Measurements from ENCODE around the gene COA6. TPM values are rescaled to one million over a fixed set of nuclear protein-coding genes. Genes with fewer than 3 reads are reported as not detected.
"Not testable (repeated sequence)": the region's sequence is repeated elsewhere in the genome, so short reads cannot be mapped to it uniquely, and the experiment has no call there.

The COA6 gene
- total RNA-seq, 1 donor from 2014 or later, result 40.1 TPM

DNA sequence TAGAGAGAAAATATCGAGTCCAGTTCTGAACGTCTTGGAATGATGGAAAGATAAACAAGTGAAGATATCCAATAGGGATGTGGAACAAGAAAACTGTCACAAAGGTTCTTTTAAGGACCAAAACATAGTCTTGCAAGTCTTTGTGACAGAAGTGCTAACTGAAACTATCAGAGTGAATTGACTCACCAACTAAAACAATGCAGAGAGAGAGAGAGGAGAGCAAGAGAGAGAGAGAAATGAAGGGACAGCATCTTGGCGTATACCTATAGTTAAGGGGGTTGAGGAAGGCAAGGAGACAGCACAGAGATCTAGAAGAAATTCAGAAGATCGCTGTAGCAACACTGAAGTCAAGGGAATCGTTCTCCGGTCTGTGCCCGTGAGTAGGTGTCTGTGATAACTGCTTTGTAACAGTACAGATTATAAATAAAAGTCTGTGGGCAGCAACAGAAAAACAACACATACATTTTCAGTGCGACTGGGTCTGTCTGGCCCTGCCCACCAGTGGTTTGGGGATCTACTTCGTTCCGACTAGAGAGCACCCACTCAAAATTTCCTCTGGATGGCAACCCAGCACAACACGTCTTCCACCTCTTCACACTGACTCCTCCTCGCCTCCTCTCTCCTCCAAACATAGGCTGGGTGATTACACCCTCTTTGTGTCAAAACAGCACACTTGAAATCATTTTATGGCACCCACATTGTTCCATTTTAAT is 4.8 kb upstream of the COA6 start:
- intact Hi-C loops (cut with micrococcal nuclease), result no loop called here

DNA sequence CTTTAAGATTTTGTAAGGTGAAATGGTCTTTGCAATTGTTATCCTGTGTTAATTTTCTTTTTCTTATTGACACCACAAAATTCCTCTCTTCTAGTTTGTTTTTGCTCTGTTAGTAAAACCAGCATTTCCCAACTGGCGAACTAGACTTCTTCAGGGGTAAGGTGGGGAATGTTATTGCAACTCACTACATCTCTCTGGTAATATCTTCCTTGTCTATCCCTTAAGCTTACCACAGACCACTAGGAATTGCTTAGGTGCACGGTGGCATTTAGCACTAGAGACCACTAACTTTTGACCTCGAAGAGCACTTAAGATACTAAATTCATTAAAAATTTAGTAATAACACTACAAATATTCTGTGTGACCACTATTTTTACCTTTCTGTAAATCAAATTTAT is 4.2 kb upstream of the COA6 start:
- intact Hi-C loops (cut with micrococcal nuclease), result no loop called here

DNA sequence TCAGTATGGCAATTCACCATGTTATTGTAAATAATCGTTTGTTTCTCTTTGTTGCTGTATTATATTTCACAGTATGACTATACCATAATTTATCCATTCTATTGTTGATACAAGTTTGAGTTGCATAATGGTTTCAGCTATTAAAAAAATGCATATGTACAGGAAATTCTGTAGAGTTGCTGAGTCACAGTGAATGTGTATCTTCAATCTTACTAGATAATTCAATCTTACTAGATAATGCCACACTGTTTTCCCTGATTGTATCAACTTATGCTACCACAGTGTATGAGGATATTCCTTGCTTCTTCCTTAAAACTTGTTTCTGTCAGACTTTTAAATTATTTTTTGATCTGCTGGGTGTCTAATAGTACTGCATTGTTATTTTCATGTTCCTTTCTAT is 3.5 kb upstream of the COA6 start:
- intact Hi-C loops (cut with micrococcal nuclease), result loop anchor here (5.0 to 10.0 kb wide), 5 partner anchors 243 to 1565 kb away; partner anchors contain the start of genes IRF2BP2, LYST, MAP10 and TBCE

DNA sequence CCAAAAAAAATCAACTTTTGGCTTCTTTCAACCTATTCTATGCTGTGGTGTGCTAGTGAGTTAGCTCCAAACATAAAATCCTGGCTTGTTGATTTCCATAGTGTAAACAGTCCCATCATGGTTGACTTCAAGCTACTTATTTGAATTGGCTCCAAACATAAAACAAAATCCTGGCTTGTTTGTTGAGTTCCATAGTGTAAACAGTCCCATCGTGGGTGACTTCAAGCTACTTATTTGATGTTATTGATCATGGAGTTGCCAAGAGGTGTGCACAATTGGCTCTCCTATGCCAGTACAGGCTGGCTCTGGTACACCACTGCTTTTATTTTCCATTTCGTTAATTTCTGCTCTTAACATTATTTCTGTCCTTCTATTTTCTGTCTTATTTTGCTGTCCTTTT is 1.8 kb upstream of the COA6 start:
- intact Hi-C loops (cut with micrococcal nuclease), result loop anchor here (5.0 to 10.0 kb wide), 5 partner anchors 241 to 1567 kb away; partner anchors contain the start of genes IRF2BP2, LYST, MAP10 and TBCE

DNA sequence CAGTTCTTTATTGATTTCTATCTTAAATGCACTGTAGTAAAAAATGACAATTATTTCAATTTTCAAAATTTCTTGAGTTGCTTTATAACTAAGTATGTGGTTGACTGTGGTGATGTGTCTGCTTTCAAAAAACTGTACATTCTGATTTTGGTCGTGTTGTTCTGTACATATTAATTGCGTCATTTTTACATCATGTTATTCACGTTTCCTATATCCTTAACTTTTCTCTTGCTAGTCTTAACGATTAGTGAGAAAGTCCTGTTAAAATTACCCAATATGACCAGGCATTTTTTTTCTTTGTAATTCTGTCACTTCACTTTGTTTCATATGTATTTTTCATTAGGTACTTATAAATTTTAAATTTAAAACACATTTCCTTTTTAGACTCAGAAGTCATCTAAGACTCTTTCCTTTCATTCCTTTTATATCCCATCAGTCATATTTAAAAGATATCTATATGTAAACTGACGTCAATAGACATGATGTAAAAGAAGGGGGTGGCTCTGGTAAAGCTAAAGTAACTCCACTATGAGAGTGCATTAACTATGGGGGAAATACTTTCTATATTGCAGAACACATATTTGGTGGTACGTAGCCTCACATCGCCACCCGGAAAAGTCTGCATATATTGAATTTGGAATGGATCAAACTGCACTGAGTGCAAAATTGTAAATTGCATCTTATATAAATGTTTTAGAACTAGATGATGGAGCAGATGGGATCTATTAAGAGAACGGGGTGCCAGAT is 1.1 kb upstream of the COA6 start:
- intact Hi-C loops (cut with micrococcal nuclease), result loop anchor here (2.0 to 10.0 kb wide), 6 partner anchors 240 to 1567 kb away; partner anchors contain the start of genes IRF2BP2, LYST, MAP10 and TBCE

DNA sequence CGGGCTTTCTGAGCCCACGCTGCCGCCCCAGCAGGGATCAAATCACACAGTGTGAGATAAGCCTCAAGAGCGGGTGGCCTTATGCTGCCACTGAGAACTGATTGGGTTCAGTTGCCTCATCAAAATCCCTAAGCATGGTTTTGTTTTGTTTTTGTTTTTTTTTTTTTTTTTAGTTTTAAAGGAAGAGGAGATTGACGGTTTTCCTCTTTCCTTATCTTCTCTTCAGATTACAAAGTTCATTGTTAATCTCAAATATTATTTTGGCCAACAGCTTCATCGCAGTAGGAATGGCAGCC is 651 bp downstream of the COA6 start:
- intact Hi-C loops (cut with micrococcal nuclease), result loop anchor here (1.0 to 10.0 kb wide), 16 partner anchors 17 to 1908 kb away; partner anchors contain the start of genes ARID4B, B3GALNT2, GGPS1 and IRF2BP2

DNA sequence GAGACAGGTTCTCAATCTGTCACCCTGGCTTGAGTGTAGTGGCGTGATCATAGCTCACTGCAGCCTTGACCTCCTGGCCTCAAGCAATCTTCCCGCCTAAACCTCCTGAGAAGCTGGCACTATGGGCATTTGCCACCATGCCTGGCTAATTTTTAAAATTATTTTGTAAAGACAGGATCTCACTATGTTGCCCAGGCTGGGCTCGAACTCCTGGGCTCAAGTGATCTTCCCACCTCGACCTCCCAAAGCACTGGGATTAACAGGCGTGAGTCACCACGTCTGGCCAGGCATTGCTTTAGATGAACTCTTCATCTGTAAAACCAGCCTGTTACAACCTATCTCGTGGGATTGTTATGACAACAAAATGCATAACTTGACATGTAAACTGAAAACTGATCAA is 2.4 kb downstream of the COA6 start:
- intact Hi-C loops (cut with micrococcal nuclease), result loop anchor here (10.0 kb wide), 1 partner anchor 1571 kb away; the partner anchor contains the start of gene MAP10

DNA sequence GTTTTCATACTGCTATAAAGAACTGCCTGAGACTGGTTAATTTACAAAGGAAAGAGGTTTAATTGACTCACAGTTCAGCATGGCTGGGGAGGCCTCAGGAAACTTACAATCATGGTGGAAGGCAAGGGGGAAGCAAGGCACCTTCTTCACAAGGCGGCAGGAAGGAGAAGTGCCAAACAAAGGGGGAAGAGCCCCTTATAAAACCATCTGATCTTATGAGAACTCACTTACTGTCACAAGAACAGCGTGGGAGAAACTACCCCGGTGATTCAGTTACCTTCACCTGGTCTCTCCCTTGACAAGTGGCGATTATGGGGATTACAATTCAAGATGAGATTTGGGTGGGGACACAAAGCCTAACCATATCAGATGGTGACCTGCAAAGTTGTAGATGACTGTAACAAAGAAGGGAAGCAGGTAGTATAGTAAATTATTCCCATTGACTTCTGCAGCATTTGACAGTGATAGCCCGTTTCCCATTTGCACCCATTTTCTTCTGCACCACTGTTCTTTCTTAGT is 6.4 kb downstream of the COA6 start:
- intact Hi-C loops (cut with micrococcal nuclease), result loop anchor here (10.0 kb wide), 1 partner anchor 1575 kb away; the partner anchor contains the start of gene MAP10

DNA sequence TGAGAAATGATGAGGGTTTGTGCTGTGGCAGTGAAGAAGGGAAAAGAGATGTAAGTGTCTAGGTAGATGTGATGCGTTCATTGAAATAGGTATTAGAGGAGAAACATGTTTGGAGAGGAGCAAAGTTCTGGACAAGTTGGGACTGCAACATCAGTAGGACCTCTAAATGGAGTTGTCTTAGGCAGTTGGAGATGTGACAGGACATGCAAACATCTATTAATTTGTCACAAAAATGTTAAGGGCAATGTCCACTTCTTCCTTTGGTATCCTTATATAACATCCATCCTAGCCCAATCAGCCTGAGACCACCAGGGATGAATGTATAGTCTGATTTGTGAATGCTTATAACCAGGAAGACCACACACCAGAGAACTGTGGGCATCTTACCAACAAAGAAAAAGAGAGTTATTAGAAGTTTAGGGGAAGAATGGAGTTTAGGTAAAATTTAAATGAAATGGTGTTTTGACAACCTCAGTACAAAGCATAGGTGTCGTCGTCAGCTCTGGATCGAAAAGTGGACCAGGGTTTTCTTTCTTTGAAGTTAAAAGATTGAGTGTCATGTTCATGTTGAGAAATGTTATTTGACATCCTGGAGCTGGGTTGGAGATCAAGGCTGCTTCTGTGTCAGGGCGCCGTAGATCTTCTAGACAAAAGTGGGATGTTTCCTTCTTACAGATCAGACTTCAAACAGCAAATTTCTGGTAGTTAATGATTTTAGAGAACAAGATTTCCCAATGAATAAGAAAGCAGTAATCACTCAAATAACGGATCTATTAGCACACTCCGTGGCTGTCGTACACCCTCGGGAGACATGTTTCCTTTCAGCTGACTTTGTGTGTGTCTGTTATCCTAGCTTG is 8.7 kb downstream of the COA6 start:
- intact Hi-C loops (cut with micrococcal nuclease), result no loop called here

DNA sequence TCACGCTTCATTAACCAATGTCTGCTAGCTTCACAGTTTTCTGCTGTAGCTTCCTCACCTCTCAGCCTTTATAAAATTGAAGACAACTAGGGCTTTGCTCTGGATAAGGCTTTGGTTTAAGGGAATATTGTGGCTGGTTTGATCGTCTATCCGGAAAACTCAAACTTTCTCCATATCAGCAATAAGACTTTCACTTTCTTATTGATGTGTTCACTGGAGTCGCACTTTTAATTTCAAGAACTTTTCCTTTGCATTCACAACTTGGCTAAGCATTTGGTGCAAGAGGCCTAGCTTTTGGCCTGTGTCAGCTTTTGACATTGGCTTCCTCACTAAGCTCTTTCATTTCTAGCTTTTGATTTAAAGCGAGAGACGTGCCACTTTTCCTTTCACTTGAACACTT is 12.9 kb downstream of the COA6 start:
- intact Hi-C loops (cut with micrococcal nuclease), result no loop called here

DNA sequence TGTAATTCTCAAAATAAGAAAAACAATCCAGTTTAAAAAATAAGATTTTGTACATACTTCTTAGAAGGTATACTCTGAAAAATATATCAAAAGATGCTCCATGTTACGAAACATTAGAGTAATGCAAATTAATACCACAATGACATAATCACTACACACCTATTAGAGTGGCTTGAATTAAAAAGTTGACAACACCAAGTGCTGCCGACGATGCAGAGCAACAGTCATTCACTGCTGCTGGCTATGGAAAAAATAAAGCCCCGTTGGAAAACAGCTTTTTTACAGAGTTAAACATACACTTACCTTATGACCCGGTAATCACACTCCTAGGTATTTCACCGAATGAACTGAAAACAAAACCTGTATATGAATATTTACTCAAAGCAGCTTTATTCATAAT is 14.8 kb downstream of the COA6 start:
- intact Hi-C loops (cut with micrococcal nuclease), result no loop called here

DNA sequence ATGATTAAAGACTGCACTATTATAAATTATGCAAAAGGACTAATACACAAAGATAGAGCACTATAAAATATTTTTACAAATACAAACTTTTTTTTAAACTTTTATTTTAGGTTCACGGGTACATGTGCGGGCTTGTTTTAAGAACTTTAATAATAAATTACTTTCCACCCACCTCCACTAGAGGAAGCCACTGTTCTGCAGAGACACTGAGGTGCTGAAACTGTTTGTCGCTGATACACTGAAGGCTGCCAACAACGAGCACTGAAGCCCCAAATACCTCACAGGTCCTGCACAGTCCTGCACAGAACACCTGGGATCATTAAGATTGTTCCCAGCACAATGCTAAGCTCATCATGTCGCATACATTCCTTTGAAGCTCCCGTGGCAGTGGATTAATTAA is 19.9 kb downstream of the COA6 start:
- intact Hi-C loops (cut with micrococcal nuclease), result loop anchor here (1.0 kb wide), 1 partner anchor 16 kb away; no protein-coding TSS in a partner anchor

DNA sequence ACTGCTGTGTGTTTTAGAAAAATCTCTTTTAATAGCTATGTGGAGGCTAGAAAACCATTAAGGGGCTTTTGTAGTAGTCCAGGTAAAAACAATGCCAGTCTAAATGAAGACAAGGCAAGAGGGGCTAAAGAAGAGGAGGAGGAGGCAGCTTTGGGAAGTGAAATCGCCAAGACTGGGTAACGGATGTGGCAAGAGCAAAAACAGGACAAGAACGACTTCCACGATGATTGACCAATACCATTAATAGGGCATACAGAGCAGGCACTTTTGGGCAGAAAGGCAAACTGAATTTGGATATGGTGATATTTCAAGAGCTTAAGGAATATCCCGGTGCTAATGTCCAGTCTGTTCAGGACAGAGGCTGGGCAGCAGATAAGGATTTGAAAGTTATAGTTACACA is 22.0 kb downstream of the COA6 start:
- intact Hi-C loops (cut with micrococcal nuclease), result no loop called here

DNA sequence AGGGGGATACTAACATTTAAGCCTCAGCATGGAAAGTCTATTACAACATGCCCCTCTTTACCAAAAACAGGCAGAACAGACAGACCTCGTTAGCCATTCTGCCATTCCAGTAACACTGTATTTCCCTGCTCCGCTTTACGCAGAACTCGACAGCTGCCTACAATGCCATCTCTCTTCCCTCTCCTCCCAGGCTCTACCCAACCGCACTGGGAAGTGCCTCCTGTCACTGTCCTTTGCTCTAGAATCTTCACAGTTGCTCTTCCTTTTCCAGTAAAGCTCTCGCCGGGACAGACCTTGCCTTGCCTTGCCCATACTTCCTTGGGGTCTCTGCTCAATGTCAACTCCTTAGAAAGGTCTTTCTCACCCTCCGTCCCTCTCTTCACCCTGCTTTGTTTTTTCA is 22.8 kb downstream of the COA6 start:
- intact Hi-C loops (cut with micrococcal nuclease), result no loop called here

DNA sequence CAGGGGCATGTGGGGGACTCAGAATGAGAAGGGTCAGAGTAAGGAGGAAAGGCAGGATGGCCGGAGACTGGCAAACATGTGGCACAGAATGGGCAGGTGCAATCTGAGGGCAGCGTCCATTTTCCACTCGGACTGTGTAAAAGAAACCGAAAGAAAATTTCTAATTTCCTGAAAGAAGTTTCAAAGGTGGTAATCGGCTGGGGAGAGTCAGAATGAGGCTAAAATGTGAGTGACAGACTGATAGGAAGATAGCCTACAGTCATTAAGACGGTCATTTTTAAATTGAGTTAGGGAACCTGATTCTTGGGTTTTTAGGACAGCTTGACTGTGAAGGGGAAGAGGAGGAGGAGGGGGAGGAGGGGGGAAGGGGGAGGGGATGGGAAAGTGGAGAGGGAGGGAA is 23.6 kb downstream of the COA6 start:
- intact Hi-C loops (cut with micrococcal nuclease), result no loop called here

DNA sequence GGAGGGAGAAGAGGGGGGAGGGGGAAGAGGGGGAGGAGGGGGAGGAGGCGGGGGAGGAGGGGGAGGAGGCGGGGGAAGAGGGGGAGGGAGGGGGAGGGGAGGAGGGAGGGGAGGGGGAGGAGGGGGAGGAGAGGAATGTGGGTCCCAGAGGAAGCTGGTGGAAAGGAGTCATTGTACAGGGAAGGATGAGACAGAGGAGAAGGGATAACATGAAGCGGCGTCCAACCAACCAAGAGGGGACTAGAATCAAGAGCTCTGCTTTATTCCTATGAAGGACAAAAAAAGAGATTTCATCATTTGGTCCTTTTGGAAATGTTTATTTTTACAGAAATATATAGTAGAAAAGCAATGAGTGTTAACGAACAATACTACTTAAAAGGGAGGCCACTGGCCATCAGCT is 24.5 kb downstream of the COA6 start:
- intact Hi-C loops (cut with micrococcal nuclease), result no loop called here

DNA sequence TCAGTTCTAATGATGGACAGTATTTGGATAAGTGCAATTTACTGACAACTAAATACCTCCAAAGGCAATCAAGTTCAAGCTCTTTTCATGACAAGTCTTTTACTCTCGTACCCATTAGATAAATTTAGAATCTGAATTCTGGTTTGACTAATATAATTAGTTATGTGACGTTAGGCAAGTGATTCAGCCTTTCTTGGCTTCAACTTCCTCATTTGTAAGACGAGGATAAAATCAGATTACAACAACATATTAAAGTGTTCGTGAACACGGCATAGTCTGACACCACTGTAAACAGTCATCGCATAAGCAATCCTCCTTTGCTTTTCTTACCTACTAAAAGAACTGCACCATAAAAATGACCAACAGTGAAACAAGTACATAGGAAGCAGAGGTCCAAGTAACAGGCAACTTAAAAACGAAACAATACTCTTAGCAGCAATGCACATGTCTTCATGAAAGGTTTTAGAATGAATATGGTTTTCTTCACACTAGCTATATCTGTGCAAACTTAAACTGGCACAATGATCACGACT is 25.7 kb downstream of the COA6 start:
- intact Hi-C loops (cut with micrococcal nuclease), result no loop called here

DNA sequence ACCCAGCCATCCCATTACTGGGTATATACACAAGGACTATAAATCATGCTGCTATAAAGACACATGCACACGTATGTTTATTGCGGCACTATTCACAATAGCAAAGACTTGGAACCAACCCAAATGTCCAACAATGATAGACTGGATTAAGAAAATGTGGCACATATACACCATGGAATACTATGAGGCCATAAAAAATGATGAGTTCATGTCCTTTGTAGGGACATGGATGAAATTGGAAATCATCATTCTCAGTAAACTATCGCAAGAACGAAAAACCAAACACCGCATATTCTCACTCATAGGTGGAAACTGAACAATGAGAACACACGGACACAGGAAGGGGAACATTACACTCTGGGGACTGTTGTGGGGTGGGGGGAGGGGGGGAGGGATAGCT is 26.3 kb downstream of the COA6 start:
- intact Hi-C loops (cut with micrococcal nuclease), result not testable (repeated sequence)

DNA sequence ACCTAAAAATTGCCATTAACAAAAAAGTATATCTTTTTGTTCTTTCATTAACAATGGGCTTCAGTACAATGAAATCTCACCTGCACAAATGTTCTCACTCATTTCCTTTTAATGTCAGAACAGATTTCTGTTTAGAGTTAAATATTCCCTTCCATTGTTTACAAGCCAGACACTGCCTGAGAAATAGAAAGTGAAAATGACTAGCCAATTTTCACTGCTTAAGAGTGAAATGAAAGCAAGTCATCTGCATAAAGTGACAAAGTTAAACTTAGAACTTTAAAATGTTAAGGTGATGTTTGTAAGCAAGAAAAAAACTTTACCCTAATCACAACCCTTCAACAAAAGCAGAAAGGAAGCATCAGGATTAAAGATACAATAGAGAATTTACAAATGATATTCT is 27.5 kb downstream of the COA6 start:
- intact Hi-C loops (cut with micrococcal nuclease), result loop anchor here (1.0 to 10.0 kb wide), 9 partner anchors 27 to 1104 kb away; partner anchors contain the start of genes B3GALNT2, COA6 and TBCE

DNA sequence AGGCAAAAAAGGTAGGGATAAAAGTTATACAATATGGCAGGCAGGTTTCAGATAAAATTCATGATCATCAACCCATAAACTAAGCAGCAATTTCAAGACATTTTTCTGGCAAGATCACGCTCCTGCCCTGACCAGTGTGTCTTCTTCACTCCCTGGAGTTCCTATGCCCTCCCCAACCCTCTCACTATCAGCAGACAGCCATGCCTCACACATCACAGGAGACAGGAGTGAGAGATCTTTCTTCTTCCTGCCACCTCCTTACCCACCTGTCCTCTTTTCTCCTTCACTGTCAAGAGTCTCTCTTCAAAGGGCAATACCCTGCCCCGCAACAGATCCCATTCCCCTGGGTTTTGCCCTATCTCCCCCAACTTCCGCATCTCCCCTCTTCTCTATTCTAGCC is 28.4 kb downstream of the COA6 start:
- intact Hi-C loops (cut with micrococcal nuclease), result loop anchor here (2.0 to 10.0 kb wide), 5 partner anchors 75 to 997 kb away; partner anchors contain the start of gene TBCE

DNA sequence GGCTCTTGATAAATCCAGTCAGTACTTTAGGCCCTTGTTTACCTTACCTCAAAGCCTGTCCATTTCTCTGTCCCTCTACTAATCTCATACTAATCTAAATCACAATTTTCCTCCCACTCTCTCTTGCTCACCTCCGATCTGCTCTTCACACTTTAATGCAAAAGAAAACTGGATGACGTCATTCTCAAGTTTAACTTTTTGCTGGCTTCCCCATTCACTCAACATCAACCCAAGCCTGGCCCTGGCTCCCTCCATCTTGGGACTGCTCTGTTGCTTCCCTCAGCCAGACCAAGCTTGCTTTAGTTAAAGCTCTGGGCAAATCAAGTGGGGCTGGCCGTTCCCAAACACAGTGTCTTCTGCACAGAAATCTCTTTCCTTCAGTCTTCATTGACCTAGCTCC is 29.7 kb downstream of the COA6 start:
- intact Hi-C loops (cut with micrococcal nuclease), result loop anchor here (5.0 to 10.0 kb wide), 2 partner anchors 964 to 998 kb away; partner anchors contain the start of gene TBCE

Measured in T-helper 1 cell treated with Interleukin-12 subunit alpha and Interleukin-12 subunit beta and Interleukin-4 antibody, amounts not matched to agents 30 ng/mL and 1 ng/mL, for 36 hours (primary cell).